H1 (cell line): ENCODE data around the gene BAG1. TPM values are rescaled to one million over a fixed set of nuclear protein-coding genes. Genes with fewer than 3 reads are reported as not detected.

Source experiments
- CTCF ChIA-PET: fragments of 300-600 bp; sonication (Branson Sonifier 250); formaldehyde crosslinking; loops from one replicate; lab custom pipeline; 2021; ENCODE audit not compliant: partially characterized antibody; lab: Charles Lee
- POLR2A ChIA-PET: fragments of 300-600 bp; sonication (Branson Sonifier 250); formaldehyde crosslinking; loops from one replicate; lab custom pipeline; 2021; ENCODE audit warnings: inconsistent platforms; ENCODE audit not compliant: partially characterized antibody; lab: Charles Lee
- DNase-seq, 2 experiments: peaks; one replicate each; pipeline versions ENCODE4 v3.0.0 to v3.0.0-alpha.2; 2010 to 2022; ENCODE audit warnings: low spot score in 2 of 2, low read depth in 1 of 2, mixed read lengths in 1 of 2
- FAIRE-seq: peaks from 2 replicates; lab custom pipeline; 2011; peaks lifted over from hg19 to GRCh38; lab: Jason Lieb, UNC
- H2AFZ ChIP-seq: 2 replicates; pipeline ENCODE4 v1.8.1; 2012; ENCODE audit warnings: low read length, inconsistent platforms
- H2AK5ac ChIP-seq: 2 replicates; pipeline ENCODE4 v1.6.1; 2013; ENCODE audit warnings: low read depth, low read length
- H2BK120ac ChIP-seq: replicated peaks from 2 replicates; pipeline ENCODE3; 2013; ENCODE audit warnings: low read depth, low read length, inconsistent platforms
- H2BK12ac ChIP-seq: 2 replicates; pipeline ENCODE4 v1.6.1; 2013; ENCODE audit warnings: low read depth, low read length
- H2BK15ac ChIP-seq: 2 replicates; pipeline ENCODE4 v1.6.1; 2013; ENCODE audit warnings: low read length
- H2BK20ac ChIP-seq: 2 replicates; pipeline ENCODE4 v1.6.1; 2013; ENCODE audit warnings: low read length
- H2BK5ac ChIP-seq: 2 replicates; pipeline ENCODE4 v1.6.1; 2013; ENCODE audit warnings: low read depth, low read length
- H3K14ac ChIP-seq: 2 replicates; pipeline ENCODE4 v1.6.1; 2013; ENCODE audit warnings: inconsistent platforms; ENCODE audit not compliant: insufficient read length
- H3K18ac ChIP-seq: 2 replicates; pipeline ENCODE4 v1.6.1; 2013; ENCODE audit warnings: low read length; ENCODE audit errors: extremely low read depth
- H3K23ac ChIP-seq: 2 replicates; pipeline ENCODE4 v1.6.1; 2013; ENCODE audit warnings: inconsistent platforms; ENCODE audit not compliant: insufficient read length
- H3K23me2 ChIP-seq: 2 replicates; pipeline ENCODE4 v1.6.1; 2013; ENCODE audit warnings: low read depth, low read length
- H3K27ac ChIP-seq: 2 replicates; pipeline ENCODE4 v1.6.1; 2011; ENCODE audit warnings: low read depth, low read length, inconsistent platforms
- H3K27me3 ChIP-seq, 4 experiments: replicated peaks in 1 of 4; 1 replicate in 1 of 4; 2 replicates in 3 of 4; pipeline versions ENCODE4 v1.6.1 to v1.8.1; 2011 to 2013; ENCODE audit warnings: low read length in 3 of 4, mild to moderate bottlenecking in 3 of 4, inconsistent platforms in 2 of 4, mixed read lengths in 2 of 4, moderate library complexity in 1 of 4; ENCODE audit not compliant: control insufficient read depth in 3 of 4, insufficient read depth in 3 of 4; ENCODE audit errors: extremely low read depth in 1 of 4
- H3K36me3 ChIP-seq, 4 experiments: 2 replicates each; pipeline versions ENCODE4 v1.6.1 to v1.8.1; 2011 to 2013; ENCODE audit warnings: mild to moderate bottlenecking in 4 of 4, low read length in 3 of 4, moderate library complexity in 2 of 4, control low read depth in 1 of 4, inconsistent platforms in 1 of 4; ENCODE audit not compliant: insufficient read depth in 4 of 4, control insufficient read depth in 2 of 4
- H3K4ac ChIP-seq: replicated peaks from 2 replicates; pipeline ENCODE3; 2013; ENCODE audit warnings: low read length, low read depth, mixed read lengths, inconsistent platforms; ENCODE audit not compliant: insufficient read length
- H3K4me1 ChIP-seq, 4 experiments: replicated peaks in 1 of 4; 1 replicate in 1 of 4; 2 replicates in 3 of 4; pipeline versions ENCODE4 v1.6.1 to v1.8.1; 2011 to 2013; ENCODE audit warnings: low read length in 3 of 4, inconsistent platforms in 2 of 4, mixed read lengths in 1 of 4; ENCODE audit not compliant: insufficient read depth in 4 of 4, control insufficient read depth in 3 of 4
- H3K4me2 ChIP-seq, 2 experiments: 2 replicates each; pipeline versions ENCODE4 v1.6.1 to v1.8.1; 2011 to 2013; ENCODE audit warnings: low read depth in 2 of 2, low read length in 2 of 2, control low read depth in 1 of 2, inconsistent platforms in 1 of 2, mild to moderate bottlenecking in 1 of 2; ENCODE audit not compliant: insufficient read depth in 1 of 2
- H3K4me3 ChIP-seq, 4 experiments: fragments of 200-600, 300-600 bp in 1 of 4; sonication (generic), shearing (Covaris generic), sonication (Bioruptor Twin) in 1 of 4; 2 replicates each; pipeline versions ENCODE4 v1.5.1 to v1.8.1; 2011 to 2016; ENCODE audit warnings: low read length in 4 of 4, low read depth in 3 of 4, control low read depth in 2 of 4, inconsistent platforms in 2 of 4, mild to moderate bottlenecking in 2 of 4, mixed read lengths in 1 of 4, moderate library complexity in 1 of 4; ENCODE audit not compliant: insufficient read depth in 2 of 4; ENCODE audit errors: extremely low read depth in 1 of 4
- H3K56ac ChIP-seq: replicated peaks from 2 replicates; pipeline ENCODE3; 2013; ENCODE audit warnings: low read depth, mild to moderate bottlenecking, mixed read lengths, low read length, inconsistent platforms; ENCODE audit not compliant: insufficient read length
- H3K79me1 ChIP-seq: 2 replicates; pipeline ENCODE4 v1.6.1; 2013; ENCODE audit warnings: low read depth, low read length, control low read depth
- H3K79me2 ChIP-seq, 2 experiments: 2 replicates each; pipeline versions ENCODE4 v1.6.1 to v1.8.1; 2012 to 2013; ENCODE audit warnings: low read length in 2 of 2, mild to moderate bottlenecking in 2 of 2, inconsistent platforms in 1 of 2; ENCODE audit not compliant: insufficient read depth in 2 of 2, control insufficient read depth in 1 of 2
- H3K9ac ChIP-seq, 4 experiments: replicated peaks in 1 of 4; 1 replicate in 1 of 4; 2 replicates in 3 of 4; pipeline versions ENCODE4 v1.6.1 to v1.8.1; 2011 to 2013; ENCODE audit warnings: low read depth in 3 of 4, low read length in 3 of 4, control low read depth in 2 of 4, mild to moderate bottlenecking in 2 of 4, moderate library complexity in 2 of 4, inconsistent platforms in 1 of 4; ENCODE audit errors: extremely low read depth in 1 of 4
- H3K9me3 ChIP-seq, 2 experiments: 2 replicates each; pipeline versions ENCODE4 v1.6.1 to v1.8.1; 2012 to 2013; ENCODE audit warnings: mild to moderate bottlenecking in 2 of 2, moderate library complexity in 2 of 2, control low read depth in 1 of 2, inconsistent platforms in 1 of 2, low read depth in 1 of 2, low read length in 1 of 2, mixed read lengths in 1 of 2; ENCODE audit not compliant: insufficient read depth in 2 of 2
- H4K20me1 ChIP-seq, 2 experiments: replicated peaks in 1 of 2; 2 replicates each; pipeline versions ENCODE3 to v1.8.1; 2011 to 2013; ENCODE audit warnings: inconsistent platforms in 2 of 2, low read length in 2 of 2, mild to moderate bottlenecking in 1 of 2; ENCODE audit not compliant: insufficient read depth in 2 of 2, control insufficient read depth in 1 of 2
- H4K5ac ChIP-seq: 2 replicates; pipeline ENCODE4 v1.6.1; 2013; ENCODE audit warnings: low read length, low read depth, mixed read lengths, inconsistent platforms; ENCODE audit not compliant: insufficient read length
- H4K8ac ChIP-seq: 2 replicates; pipeline ENCODE4 v1.8.0; 2013; ENCODE audit warnings: mild to moderate bottlenecking, moderate library complexity, low read length, inconsistent platforms; ENCODE audit not compliant: insufficient read depth; ENCODE audit errors: extremely low read depth
- H4K91ac ChIP-seq: replicated peaks from 2 replicates; pipeline ENCODE3; 2013; ENCODE audit warnings: low read length, mixed read lengths, inconsistent platforms; ENCODE audit not compliant: insufficient read length
- ATF2 ChIP-seq: IDR thresholded peaks from 2 replicates; pipeline ENCODE4 v1.6.1; 2012; ENCODE audit warnings: low read length, inconsistent platforms
- USF2 ChIP-seq: IDR thresholded peaks from 2 replicates; pipeline ENCODE4 v1.6.1; 2011; ENCODE audit warnings: low read length, improper control_type of control experiment
- YY1 ChIP-seq: IDR thresholded peaks from 2 replicates; pipeline ENCODE4 v1.6.1; 2011; ENCODE audit warnings: low read depth, mild to moderate bottlenecking, low read length
- WGBS, 2 experiments: shearing (Covaris generic) in 1 of 2; methylation state at CpG; one replicate each; pipeline versions ENCODE4 v1.1.6 to v1.1.7; 2013 to 2015; ENCODE audit warnings: low lambda C conversion rate in 2 of 2, mixed read lengths in 2 of 2, inconsistent platforms in 1 of 2, low coverage in 1 of 2, missing lambda C conversion rate in 1 of 2; ENCODE audit not compliant: insufficient replicate concordance in 2 of 2, insufficient coverage in 1 of 2, insufficient read length in 1 of 2; ENCODE audit errors: extremely low coverage in 1 of 2, missing lambda C conversion rate in 1 of 2; 5-methylcytosine and 5-hydroxymethylcytosine counted together
- polyA plus RNA-seq, 7 experiments: library from polyadenylated mRNA; depleted of rRNA in 3 of 7; stranded (reverse) in 5 of 7; unstranded in 2 of 7; fragments of >200 nt in 5 of 7; fragments of 200-250 nt in 2 of 7; gene quantifications; 1 replicate in 5 of 7; 2 replicates in 1 of 7; 4 replicates in 1 of 7; pipeline versions ENCODE4 v1.2.1 to v1.2.3, GENCODE V29; 2011 to 2013; ENCODE audit warnings: missing spikeins in 2 of 7, mixed read lengths in 2 of 7
- total RNA-seq: library from RNA; stranded (reverse); fragmentation: NEBNext Ultra II Directional; extraction: Animal tissue kit (Norgen Biotek cat#: 25700); gene quantifications from 2 replicates; pipeline ENCODE4 v1.2.1, GENCODE V29; 2021

Gene BAG1
- total and polyA plus RNA-seq, 2 of the 8 experiments (the other 6 are each of a cell fraction or from before 2014, with no cell fraction given): 14.7 to 59.8 TPM

GRCh38 chr9:33228606-33229005 lies 35.9 kb downstream of the BAG1 start:
- TF ChIP-seq ATF2 (no peak), USF2 (no peak), YY1 (no peak)
- TF ChIP-seq, all 59 proteins: peak for 0
- Histone ChIP-seq H2AFZ (0 out of 2 replicates have a peak overlapping the region, but pooled peaks have one; percentile 56), H3K9me3 (no peaks in the 10 kb centered on the region), H3K79me1 (no peaks in the 10 kb centered on the region), H3K27ac (no peak overlapping the region), H4K91ac (no peak overlapping the region), H3K56ac (no peak overlapping the region), H3K4me1 (peaks cover 0 to 2% (median 0%) of the 10 kb centered on the region in 4 experiments; a peak in 1 of 7 replicates), H3K23ac (no peak overlapping the region), H3K27me3 (no peaks in the 10 kb centered on the region; a peak in 1 of 7 replicates), H2AK5ac (no peak overlapping the region), H3K18ac (no peak overlapping the region), H2BK12ac (no peak overlapping the region), H3K4me3 (no peak overlapping the region), H4K8ac (no peak overlapping the region), H2BK120ac (no peak overlapping the region), H3K9ac (no peak overlapping the region), H3K4me2 (no peak overlapping the region), H2BK5ac (no peak overlapping the region), H2BK15ac (no peak overlapping the region), H3K4ac (no peak overlapping the region), H4K5ac (no peak overlapping the region), H3K14ac (no peak overlapping the region), H3K23me2 (no peaks in the 10 kb centered on the region), H3K36me3 (no peaks in the 10 kb centered on the region), H4K20me1 (no peaks in the 10 kb centered on the region), H2BK20ac (no peak overlapping the region), H3K79me2 (no peaks in the 10 kb centered on the region)
- FAIRE-seq (no peak), DNase-seq (no peak)
- WGBS, 2 experiments: 90% methylated on average over 4 of the region's 4 CpGs; no CpG with 5 or more reads in 1 of the 2 experiments
- ChIA-PET POLR2A (interaction anchor here (0.8 kb wide), 1 partner anchor 147 kb away, joined by 3 read pairs; no protein-coding TSS in a partner anchor), CTCF (interaction anchor here (0.7 to 1.2 kb wide), 5 partner anchors 11 to 103 kb away, joined by 3 to 4 read pairs (median 3); partner anchors contain the start of gene SPINK4)
